Panc1 (cell line): ENCODE results near the gene HTRA3. TPM values are rescaled to one million over a fixed set of nuclear protein-coding genes. Genes with fewer than 3 reads are reported as not detected.

Source experiments
- ATAC-seq: fragments of 200-7000 bp; cut with Tn5 transposase; 2 replicates; pipeline ENCODE4 v1.9.1; 2020; ENCODE audit warnings: mild to moderate bottlenecking, moderate library complexity
- BruUV-seq: library from RNA; stranded (reverse); fragments of 400-500 nt; replicated peaks from 2 replicates; lab custom pipeline; 2021; lab: Mats Ljungman, UMichigan
- CTCF ChIA-PET: fragments of 300-600 bp; sonication (Branson Sonifier 250); formaldehyde crosslinking; loops from one replicate; lab custom pipeline; 2022; ENCODE audit warnings: antibody characterized with exemption; lab: Charles Lee
- POLR2A ChIA-PET: fragments of 300-600 bp; sonication (Branson Sonifier 250); formaldehyde crosslinking; loops from one replicate; lab custom pipeline; 2022; ENCODE audit warnings: antibody characterized with exemption; lab: Charles Lee
- DNase-seq: peaks from one replicate; pipeline ENCODE4 v3.0.0-alpha.2; 2010; ENCODE audit warnings: low read depth, low spot score
- H3K27ac ChIP-seq: 2 replicates; pipeline ENCODE4 v1.5.1; 2011; ENCODE audit warnings: mild to moderate bottlenecking, low read length, inconsistent platforms
- H3K27me3 ChIP-seq: fragments of 200-500 bp; sonication (Bioruptor generic); 2 replicates; pipeline ENCODE4 v1.6.0; 2014; ENCODE audit warnings: low read length, inconsistent platforms; ENCODE audit not compliant: control insufficient read depth, insufficient read depth
- H3K36me3 ChIP-seq: fragments of 200-500 bp; sonication (Bioruptor generic); 2 replicates; pipeline ENCODE4 v1.5.1; 2014; ENCODE audit warnings: inconsistent platforms, mild to moderate bottlenecking, low read length, moderate library complexity; ENCODE audit not compliant: control insufficient read depth, insufficient read depth
- H3K4me1 ChIP-seq: 2 replicates; pipeline ENCODE4 v1.5.1; 2011; ENCODE audit warnings: inconsistent platforms, mild to moderate bottlenecking, low read length, moderate library complexity; ENCODE audit not compliant: control insufficient read depth, insufficient read depth
- H3K4me3 ChIP-seq, 2 experiments: 2 replicates each; pipeline ENCODE4 v1.5.1; 2011 to 2012; ENCODE audit warnings: low read depth in 2 of 2, low read length in 2 of 2, mild to moderate bottlenecking in 2 of 2, inconsistent platforms in 1 of 2, moderate library complexity in 1 of 2
- H3K9me3 ChIP-seq: fragments of 200-500 bp; sonication (Bioruptor generic); 2 replicates; pipeline ENCODE4 v1.5.1; 2014; ENCODE audit warnings: low read depth, mild to moderate bottlenecking, inconsistent platforms, low read length, moderate library complexity; ENCODE audit not compliant: control insufficient read depth, insufficient read depth
- POLR2AphosphoS5 ChIP-seq: IDR thresholded peaks from 2 replicates; pipeline ENCODE4 v1.6.1; 2012; ENCODE audit warnings: mild to moderate bottlenecking, low read depth, low read length, moderate library complexity
- REST ChIP-seq, 2 experiments: IDR thresholded peaks; 2 replicates each; pipeline ENCODE4 v1.6.1; 2011 to 2012; ENCODE audit warnings: low read depth in 2 of 2, control low read depth in 1 of 2, low read length in 1 of 2, mild to moderate bottlenecking in 1 of 2, moderate library complexity in 1 of 2; ENCODE audit not compliant: insufficient read depth in 1 of 2
- SIN3A ChIP-seq: IDR thresholded peaks from 2 replicates; pipeline ENCODE4 v1.6.1; 2012; ENCODE audit warnings: low read depth, mild to moderate bottlenecking, low read length, moderate library complexity, borderline replicate concordance; ENCODE audit not compliant: insufficient read depth
- TCF7L2 ChIP-seq: IDR thresholded peaks from 2 replicates; pipeline ENCODE4 v1.6.1; 2011; ENCODE audit warnings: mild to moderate bottlenecking, low read depth, low read length, inconsistent platforms
- in situ Hi-C: cut with HindIII; loops from 2 replicates; pipeline ENCODE4 v1.10.0; 2016; ENCODE audit warnings: low sequenced_read_pairs, low pct_unique_long_range_greater_than_20kb
- intact Hi-C: fragments of 100-400 bp; cut with micrococcal nuclease; formaldehyde crosslinking; loops from one replicate; pipeline ENCODE4 v1.10.0; 2022; ENCODE audit not compliant: unreplicated experiment
- total RNA-seq: library from RNA; stranded (reverse); gene quantifications from one replicate; pipeline ENCODE4 v1.2.1, GENCODE V29; 2021; ENCODE audit not compliant: unreplicated experiment
- TF ChIP-seq, protein P1 (sequence below): fragments of 450-650 bp; IDR thresholded peaks from 2 replicates; pipeline ENCODE4 v1.5.1; 2017; ENCODE audit warnings: mild to moderate bottlenecking

HTRA3 gene
- total RNA-seq, 1 experiment from 2014 or later: 0.98 TPM

GRCh38 chr4:8316911-8317351 lies 47.4 kb downstream of the HTRA3 start:
- CTCF ChIA-PET: no interaction called here
- no peak for ATAC-seq
- no peak overlapping the region for H3K27ac ChIP-seq

DNA sequence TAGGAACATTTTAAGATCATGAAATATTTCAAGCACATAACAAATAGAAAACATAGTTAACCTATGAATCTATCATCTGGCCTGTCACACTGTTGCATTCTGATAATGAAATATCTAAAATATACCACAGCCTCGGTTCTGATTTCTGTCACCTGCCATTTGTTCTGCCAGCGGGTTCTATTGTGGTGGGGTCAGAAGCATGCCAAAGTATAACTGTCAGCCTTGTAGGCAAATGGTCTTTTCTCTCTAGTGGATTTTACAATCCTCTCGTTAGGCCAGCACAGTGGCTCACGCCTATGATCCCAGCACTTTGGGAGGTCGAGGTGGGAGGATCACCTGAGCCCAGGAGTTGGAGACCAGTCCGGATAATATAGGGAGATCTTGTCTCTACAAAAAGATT lies 47.9 kb downstream of the HTRA3 start:
- intact Hi-C loops: no loop called here
- in situ Hi-C loops: no loop called here
- BruUV-seq: no TSS peak
- H3K27ac ChIP-seq: no peak overlapping the region
- ATAC-seq (no peak), DNase-seq (no peak)
- POLR2A ChIA-PET: no interaction called here
- no peaks in the 10 kb centered on the region for H3K27me3 ChIP-seq
- H3K4me3 ChIP-seq: no peak overlapping the region
- peaks cover 9% of the 10 kb centered on the region for H3K4me1 ChIP-seq
- H3K36me3 ChIP-seq: no peaks in the 10 kb centered on the region
- TF ChIP-seq SIN3A: no peak
- TF ChIP-seq POLR2AphosphoS5: no peak
- CTCF ChIA-PET: no interaction called here
- no peaks in the 10 kb centered on the region for H3K9me3 ChIP-seq

More at GRCh38 chr4:8316911-8317351, 47.4 kb downstream of the HTRA3 start:
- in situ Hi-C loops (no loop called here), intact Hi-C loops (no loop called here)
- DNase-seq: no peak
- Histone ChIP-seq H3K27me3 (no peaks in the 10 kb centered on the region), H3K9me3 (no peaks in the 10 kb centered on the region), H3K4me3 (no peak overlapping the region), H3K4me1 (peaks cover 9% of the 10 kb centered on the region), H3K36me3 (no peaks in the 10 kb centered on the region)
- POLR2A ChIA-PET: no interaction called here
- TF ChIP-seq TCF7L2 (no peak), SIN3A (no peak), REST (IDR thresholded peaks at IDR 0.05; ENCODE audit: insufficient read depth in 1 of 2, low read depth in 2 of 2, low read length in 1 of 2) (no peak), POLR2AphosphoS5 (no peak)
- TF ChIP-seq, protein P1, sequence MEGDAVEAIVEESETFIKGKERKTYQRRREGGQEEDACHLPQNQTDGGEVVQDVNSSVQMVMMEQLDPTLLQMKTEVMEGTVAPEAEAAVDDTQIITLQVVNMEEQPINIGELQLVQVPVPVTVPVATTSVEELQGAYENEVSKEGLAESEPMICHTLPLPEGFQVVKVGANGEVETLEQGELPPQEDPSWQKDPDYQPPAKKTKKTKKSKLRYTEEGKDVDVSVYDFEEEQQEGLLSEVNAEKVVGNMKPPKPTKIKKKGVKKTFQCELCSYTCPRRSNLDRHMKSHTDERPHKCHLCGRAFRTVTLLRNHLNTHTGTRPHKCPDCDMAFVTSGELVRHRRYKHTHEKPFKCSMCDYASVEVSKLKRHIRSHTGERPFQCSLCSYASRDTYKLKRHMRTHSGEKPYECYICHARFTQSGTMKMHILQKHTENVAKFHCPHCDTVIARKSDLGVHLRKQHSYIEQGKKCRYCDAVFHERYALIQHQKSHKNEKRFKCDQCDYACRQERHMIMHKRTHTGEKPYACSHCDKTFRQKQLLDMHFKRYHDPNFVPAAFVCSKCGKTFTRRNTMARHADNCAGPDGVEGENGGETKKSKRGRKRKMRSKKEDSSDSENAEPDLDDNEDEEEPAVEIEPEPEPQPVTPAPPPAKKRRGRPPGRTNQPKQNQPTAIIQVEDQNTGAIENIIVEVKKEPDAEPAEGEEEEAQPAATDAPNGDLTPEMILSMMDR: no peak
- no TSS peak for BruUV-seq

GRCh38 chr4:8318509-8318908 lies 49.0 kb downstream of the HTRA3 start:
- DNase-seq (no peak), ATAC-seq (no peak)
- H3K9me3 ChIP-seq: no peaks in the 10 kb centered on the region
- H3K36me3 ChIP-seq: no peaks in the 10 kb centered on the region
- H3K4me3 ChIP-seq: no peak overlapping the region
- TF ChIP-seq REST (IDR thresholded peaks at IDR 0.05; ENCODE audit: insufficient read depth in 1 of 2, low read depth in 2 of 2, low read length in 1 of 2): no peak
- no peak for TF ChIP-seq POLR2AphosphoS5
- TF ChIP-seq, protein P1: no peak
- TF ChIP-seq SIN3A: no peak
- no peak for TF ChIP-seq TCF7L2
- ChIA-PET CTCF (no interaction called here), POLR2A (no interaction called here)
- H3K4me1 ChIP-seq: peaks cover 9% of the 10 kb centered on the region
- intact Hi-C loops: no loop called here
- no peaks in the 10 kb centered on the region for H3K27me3 ChIP-seq
- no peak overlapping the region for H3K27ac ChIP-seq
- no TSS peak for BruUV-seq
- in situ Hi-C loops: no loop called here
